Measurements from ENCODE around the gene SLC35F4.

DNA sequence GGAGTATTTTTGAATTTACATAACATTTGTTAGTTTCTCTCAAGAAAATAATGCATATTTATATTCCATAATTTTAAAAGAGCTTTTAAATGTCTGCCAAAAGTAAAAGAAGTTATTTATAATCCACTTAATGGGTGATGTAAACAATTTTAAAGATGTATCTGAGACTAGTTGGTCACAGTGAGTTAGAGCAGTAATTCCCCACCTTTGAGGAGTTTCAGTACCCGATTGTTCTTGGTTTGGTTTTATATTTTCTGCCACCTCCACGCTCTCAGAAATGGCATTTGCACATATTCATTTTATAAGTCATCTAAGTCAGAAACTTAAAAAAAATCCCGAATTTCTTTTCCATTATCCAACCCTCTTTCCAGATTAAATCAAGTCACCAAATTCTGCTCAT lies 153.2 kb downstream of the SLC35F4 start:
- TF ChIP-seq SUZ12 (IDR thresholded peaks at IDR 0.05) (no peak), FOXM1 (IDR thresholded peaks at IDR 0.05; ENCODE audit: borderline replicate concordance) (no peak), HDGF (IDR thresholded peaks at IDR 0.05; ENCODE audit: borderline replicate concordance) (no peak), SP1 (IDR thresholded peaks at IDR 0.05) (no peak), TARDBP (IDR thresholded peaks at IDR 0.05) (no peak), CTBP1 (IDR thresholded peaks at IDR 0.05; ENCODE audit: borderline replicate concordance) (no peak), FOXA1 (IDR thresholded peaks at IDR 0.05) (no peak), ZNF384 (IDR thresholded peaks at IDR 0.05) (no peak), BHLHE40 (IDR thresholded peaks at IDR 0.05; ENCODE audit: borderline replicate concordance) (no peak), FOXK2 (IDR thresholded peaks at IDR 0.05) (no peak)
- TF ChIP-seq, protein P1, sequence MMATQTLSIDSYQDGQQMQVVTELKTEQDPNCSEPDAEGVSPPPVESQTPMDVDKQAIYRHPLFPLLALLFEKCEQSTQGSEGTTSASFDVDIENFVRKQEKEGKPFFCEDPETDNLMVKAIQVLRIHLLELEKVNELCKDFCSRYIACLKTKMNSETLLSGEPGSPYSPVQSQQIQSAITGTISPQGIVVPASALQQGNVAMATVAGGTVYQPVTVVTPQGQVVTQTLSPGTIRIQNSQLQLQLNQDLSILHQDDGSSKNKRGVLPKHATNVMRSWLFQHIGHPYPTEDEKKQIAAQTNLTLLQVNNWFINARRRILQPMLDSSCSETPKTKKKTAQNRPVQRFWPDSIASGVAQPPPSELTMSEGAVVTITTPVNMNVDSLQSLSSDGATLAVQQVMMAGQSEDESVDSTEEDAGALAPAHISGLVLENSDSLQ (IDR thresholded peaks at IDR 0.05), result no peak

Data from HEK293T (cell line).